GM19468 (cell line): Measurements from ENCODE around the gene VAT1L.
"Not testable (repeated sequence)": the region's sequence is repeated elsewhere in the genome, so short reads cannot be mapped to it uniquely, and the experiment has no call there.

Source experiments
- ATAC-seq: cut with Tn5 transposase; IDR thresholded peaks from one replicate; pipeline ENCODE4 v1.9.1; 2021; ENCODE audit warnings: mild to moderate bottlenecking, moderate library complexity, moderate number of reproducible peaks; ENCODE audit not compliant: unreplicated experiment; ENCODE audit errors: extremely low read depth

VAT1L gene

GRCh38 chr16:77944631-77945030, 156.3 kb downstream of the VAT1L start:
- no peak for ATAC-seq

- no peak for ATAC-seq
Measured at GRCh38 chr16:77945126-77945525, 156.8 kb downstream of the VAT1L start.

- ATAC-seq, result no peak
Measured at GRCh38 chr16:77946823-77947222, 158.5 kb downstream of the VAT1L start.

- not testable (repeated sequence) for ATAC-seq
Measured at GRCh38 chr16:77947590-77947989, 159.2 kb downstream of the VAT1L start.

GRCh38 chr16:77948835-77949234, 160.5 kb downstream of the VAT1L start:
- no peak for ATAC-seq

GRCh38 chr16:77949445-77949844, 161.1 kb downstream of the VAT1L start:
- no peak for ATAC-seq

GRCh38 chr16:77951788-77952187, 163.4 kb downstream of the VAT1L start:
- no peak for ATAC-seq

GRCh38 chr16:77955127-77955526, 166.8 kb downstream of the VAT1L start:
- ATAC-seq, result no peak

GRCh38 chr16:77956231-77956630, 167.9 kb downstream of the VAT1L start:
- no peak for ATAC-seq

- no peak for ATAC-seq
Measured at GRCh38 chr16:77960766-77961165, 172.4 kb downstream of the VAT1L start.

- no peak for ATAC-seq
Measured at GRCh38 chr16:77961814-77962213, 173.4 kb downstream of the VAT1L start.

GRCh38 chr16:77962689-77963088, 174.3 kb downstream of the VAT1L start:
- no peak for ATAC-seq

GRCh38 chr16:77963185-77964044, 175.1 kb downstream of the VAT1L start:
- no peak for ATAC-seq

GRCh38 chr16:77965346-77965745, 177.0 kb downstream of the VAT1L start:
- no peak for ATAC-seq

- ATAC-seq, result no peak
Measured at GRCh38 chr16:77967054-77967904, 178.9 kb downstream of the VAT1L start.

- no peak for ATAC-seq
Measured at GRCh38 chr16:77969861-77970260, 181.5 kb downstream of the VAT1L start.

- ATAC-seq, result no peak
Measured at GRCh38 chr16:77970371-77970770, 182.0 kb downstream of the VAT1L start.

- no peak for ATAC-seq
Measured at GRCh38 chr16:77971306-77972061, 183.1 kb downstream of the VAT1L start.

- no peak for ATAC-seq
Measured at GRCh38 chr16:77972062-77972392, 183.7 kb downstream of the VAT1L start.

GRCh38 chr16:77974883-77975282, 186.5 kb downstream of the VAT1L start:
- no peak for ATAC-seq

GRCh38 chr16:77975942-77976341, 187.6 kb downstream of the VAT1L start:
- ATAC-seq, result no peak
